ENCODE data around the gene GOLPH3L.

GRCh38 chr1:150627826-150628410, 69.0 kb downstream of the GOLPH3L start:
- TF ChIP-seq ZNF423 (tag by site-specific recombination; IDR thresholded peaks at IDR 0.05) (no peak), ZNF133 (tag by site-specific recombination; IDR thresholded peaks at IDR 0.05) (no peak), ZNF623 (tag by site-specific recombination; IDR thresholded peaks at IDR 0.05) (no peak), CTCF (tag by site-specific recombination; IDR thresholded peaks at IDR 0.05) (no peak), ZFP69B (tag by site-specific recombination; IDR thresholded peaks at IDR 0.05) (no peak), ZNF174 (tag by site-specific recombination; IDR thresholded peaks at IDR 0.05) (no peak), ZNF121 (tag by site-specific recombination; IDR thresholded peaks at IDR 0.05) (no peak), ZNF239 (tag by site-specific recombination; IDR thresholded peaks at IDR 0.05) (no peak), ZBTB21 (tag by site-specific recombination; IDR thresholded peaks at IDR 0.05) (no peak), ATF2 (tag by site-specific recombination; IDR thresholded peaks at IDR 0.05; ENCODE audit: low read depth) (no peak), PRDM4 (tag by site-specific recombination; IDR thresholded peaks at IDR 0.05) (no peak), PATZ1 (tag by site-specific recombination; IDR thresholded peaks at IDR 0.05) (no peak), REST (tag by site-specific recombination; IDR thresholded peaks at IDR 0.05) (no peak)

Data from HEK293 (cell line).